ENCODE data around the gene APLN.

The APLN gene

DNA sequence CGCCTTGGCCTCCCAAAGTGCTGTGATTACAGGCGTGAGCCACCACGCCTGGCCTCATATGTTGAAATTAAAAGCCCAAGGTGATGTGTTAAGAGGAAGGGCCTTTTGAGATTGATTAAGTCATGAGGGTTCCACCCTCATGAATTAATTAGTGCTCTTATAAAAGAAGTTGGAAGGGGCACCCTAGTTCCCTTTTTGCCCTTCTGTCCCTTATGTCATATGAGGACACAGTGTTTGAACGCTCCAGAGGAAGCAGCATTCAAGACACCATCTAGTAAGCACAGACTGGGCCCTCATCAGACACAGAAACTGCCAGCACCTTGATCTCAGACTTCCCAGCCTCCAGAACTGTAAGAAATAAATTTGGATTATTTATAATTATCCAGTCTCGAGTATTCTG is 5.1 kb upstream of the APLN start:
- DNase-seq = peak; percentile 25

GRCh38 chrX:129659141-129659540 is 4.4 kb upstream of the APLN start:
- DNase-seq = no peak

DNA sequence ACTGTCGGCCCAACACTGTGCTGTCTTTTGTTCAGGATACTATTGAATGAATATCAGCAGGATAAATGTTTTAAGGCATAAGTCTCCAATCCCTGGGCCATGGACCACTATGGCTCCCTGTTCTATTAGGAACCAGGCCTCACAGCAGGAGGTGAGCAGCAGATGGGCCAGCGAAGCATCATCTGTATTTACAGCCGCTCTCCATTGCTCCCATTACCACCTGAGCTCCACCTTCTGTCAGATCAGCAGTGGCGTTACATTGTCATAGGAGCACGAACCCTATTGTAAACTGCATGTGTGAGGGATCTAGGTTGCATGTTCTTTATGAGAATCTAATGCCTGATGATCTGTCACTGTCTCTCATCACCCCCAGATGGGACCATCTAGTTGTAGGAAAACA is 3.7 kb upstream of the APLN start:
- DNase-seq = no peak

- no peak for DNase-seq
Observed at GRCh38 chrX:129655547-129656249, 942 bp upstream of the APLN start.

GRCh38 chrX:129653971-129654651 is 645 bp downstream of the APLN start:
- DNase-seq = peak; percentile 43

GRCh38 chrX:129653181-129653970 is 1.4 kb downstream of the APLN start:
- DNase-seq = no peak

GRCh38 chrX:129652565-129653169 is 2.1 kb downstream of the APLN start:
- DNase-seq = no peak

DNA sequence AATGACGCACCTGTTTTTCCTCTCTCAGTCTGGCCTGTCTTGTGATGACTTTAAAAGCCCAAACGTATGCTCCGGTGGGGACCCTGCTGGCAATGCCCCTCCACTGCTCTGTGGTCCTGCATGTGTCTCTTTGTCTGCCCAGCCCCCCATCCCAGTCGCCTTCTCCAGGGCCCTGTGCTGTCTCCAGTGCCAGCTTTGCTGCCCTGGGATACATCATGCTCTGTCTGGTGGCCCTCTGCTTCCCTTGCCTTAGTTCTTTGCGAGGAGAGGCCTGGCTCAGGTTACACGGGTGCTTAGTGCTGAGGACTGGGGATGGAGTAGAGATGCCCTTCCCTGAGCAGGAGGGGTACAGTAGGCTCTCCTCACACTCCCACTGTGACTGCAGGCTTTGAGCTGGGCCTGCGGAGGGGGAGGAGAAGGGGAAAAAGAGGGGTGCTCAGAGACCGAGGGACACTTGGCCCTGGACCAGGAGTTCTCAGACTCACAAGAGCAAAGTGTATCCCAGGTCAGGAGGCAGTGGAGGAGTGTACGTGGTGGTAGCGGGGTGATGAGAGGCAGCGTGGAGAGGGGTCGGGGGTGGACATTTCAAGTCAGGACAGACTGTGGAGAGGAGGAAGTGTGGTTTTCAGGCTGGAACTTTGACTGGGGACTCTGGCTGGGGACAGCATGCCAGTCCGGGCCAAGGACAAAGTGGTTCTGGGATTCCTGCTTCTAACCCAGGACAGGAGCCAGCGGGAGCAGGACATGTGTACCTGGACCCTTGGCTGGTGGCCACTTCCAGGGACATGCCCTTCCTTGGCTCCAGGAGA is 2.8 kb downstream of the APLN start:
- DNase-seq = no peak

- DNase-seq = no peak
Observed at GRCh38 chrX:129650821-129651510, 3.8 kb downstream of the APLN start.

DNA sequence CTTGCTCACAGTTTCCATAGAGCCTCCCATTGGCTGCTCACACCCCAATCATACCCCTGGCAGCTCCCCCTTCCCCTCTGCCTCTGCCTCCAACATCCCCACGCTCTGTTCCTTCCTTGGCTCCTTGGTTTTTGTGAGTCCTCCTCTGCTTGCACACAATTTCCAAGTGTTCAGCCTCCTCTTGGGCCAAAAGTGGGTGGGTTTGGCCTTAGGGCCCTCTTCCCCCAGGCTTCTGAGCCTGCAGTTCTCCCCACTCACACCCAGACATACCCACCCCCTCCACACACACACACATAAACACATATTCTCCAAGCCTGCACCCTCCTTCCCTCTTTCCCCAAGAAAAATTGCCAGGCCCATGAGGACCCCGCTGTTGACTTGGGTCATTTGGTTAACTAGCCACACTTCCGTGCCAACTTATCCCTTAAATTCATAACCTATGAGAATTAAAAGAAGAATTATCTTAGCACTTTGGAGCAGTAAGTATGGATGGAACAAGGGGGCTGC is 4.5 kb downstream of the APLN start:
- DNase-seq = no peak

- DNase-seq = no peak
Observed at GRCh38 chrX:129649268-129650182, 5.2 kb downstream of the APLN start.

- DNase-seq = no peak
Observed at GRCh38 chrX:129648514-129649267, 6.1 kb downstream of the APLN start.

- no peak for DNase-seq
Observed at GRCh38 chrX:129647418-129648410, 7.0 kb downstream of the APLN start.

- DNase-seq = no peak
Observed at GRCh38 chrX:129646566-129647417, 8.0 kb downstream of the APLN start.

DNA sequence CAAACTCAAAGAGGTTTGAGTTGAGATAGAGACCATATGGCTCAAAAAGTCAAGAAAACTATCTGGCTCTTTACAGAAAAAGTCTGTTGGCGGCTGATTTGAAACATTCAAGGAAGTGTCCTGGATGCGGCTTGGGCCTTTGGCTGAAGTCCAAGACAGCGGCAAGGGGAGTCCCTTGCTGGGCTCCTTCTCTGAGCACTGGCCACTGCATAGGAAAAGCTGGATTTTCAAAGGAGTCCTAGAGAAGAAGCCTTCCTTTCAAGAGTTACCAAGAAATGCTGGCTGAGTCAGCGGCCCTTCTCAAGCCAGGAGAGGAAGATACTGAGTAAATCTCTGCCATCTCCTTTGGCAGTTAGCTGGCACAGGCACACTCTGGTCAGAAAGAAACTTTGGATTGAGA is 12.1 kb downstream of the APLN start:
- peak; percentile 66 for DNase-seq

- DNase-seq = peak; percentile 71
Observed at GRCh38 chrX:129641941-129642340, 12.8 kb downstream of the APLN start.

DNA sequence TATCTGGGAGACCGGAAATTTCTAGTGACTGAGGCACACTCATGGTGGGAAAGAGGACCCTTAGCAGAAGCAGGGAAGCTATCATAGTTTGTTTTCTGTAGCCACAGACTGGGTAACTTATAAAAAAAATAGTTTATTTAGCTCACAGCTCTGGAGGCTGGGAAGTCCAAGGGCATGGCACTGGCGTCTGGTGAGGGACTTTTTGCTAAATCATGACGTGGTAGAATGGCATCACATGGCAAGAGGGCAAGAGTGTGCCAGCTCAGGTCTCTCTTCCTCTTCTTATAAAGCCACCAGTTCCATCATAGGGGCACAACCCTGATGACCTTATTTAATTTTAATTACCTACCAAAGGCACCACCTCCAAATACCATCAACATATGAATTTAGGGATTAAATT is 13.3 kb downstream of the APLN start:
- DNase-seq = no peak

- no peak for DNase-seq
Observed at GRCh38 chrX:129640737-129641136, 14.0 kb downstream of the APLN start.
